Right renal cortex interstitium (tissue), 3 donors: ENCODE data around the gene PDPK1. TPM values are rescaled to one million over a fixed set of nuclear protein-coding genes. Genes with fewer than 3 reads are reported as not detected.

Source experiments
- DNase-seq, 3 donors: peaks; one replicate each; pipeline ENCODE4 v3.0.0-alpha.2; 2013; ENCODE audit warnings: low read depth in 3 of 3, low spot score in 2 of 3
- polyA plus RNA-seq, 3 donors: library from polyadenylated mRNA; unstranded; fragments of 120-200 nt; gene quantifications; one replicate each; pipeline ENCODE4 v1.2.1, GENCODE V29; 2013; ENCODE audit not compliant: insufficient read length in 3 of 3

Gene PDPK1
- 10 to 100 TPM; 49.6 to 60.8 (median 51.2) TPM for polyA plus RNA-seq

DNA sequence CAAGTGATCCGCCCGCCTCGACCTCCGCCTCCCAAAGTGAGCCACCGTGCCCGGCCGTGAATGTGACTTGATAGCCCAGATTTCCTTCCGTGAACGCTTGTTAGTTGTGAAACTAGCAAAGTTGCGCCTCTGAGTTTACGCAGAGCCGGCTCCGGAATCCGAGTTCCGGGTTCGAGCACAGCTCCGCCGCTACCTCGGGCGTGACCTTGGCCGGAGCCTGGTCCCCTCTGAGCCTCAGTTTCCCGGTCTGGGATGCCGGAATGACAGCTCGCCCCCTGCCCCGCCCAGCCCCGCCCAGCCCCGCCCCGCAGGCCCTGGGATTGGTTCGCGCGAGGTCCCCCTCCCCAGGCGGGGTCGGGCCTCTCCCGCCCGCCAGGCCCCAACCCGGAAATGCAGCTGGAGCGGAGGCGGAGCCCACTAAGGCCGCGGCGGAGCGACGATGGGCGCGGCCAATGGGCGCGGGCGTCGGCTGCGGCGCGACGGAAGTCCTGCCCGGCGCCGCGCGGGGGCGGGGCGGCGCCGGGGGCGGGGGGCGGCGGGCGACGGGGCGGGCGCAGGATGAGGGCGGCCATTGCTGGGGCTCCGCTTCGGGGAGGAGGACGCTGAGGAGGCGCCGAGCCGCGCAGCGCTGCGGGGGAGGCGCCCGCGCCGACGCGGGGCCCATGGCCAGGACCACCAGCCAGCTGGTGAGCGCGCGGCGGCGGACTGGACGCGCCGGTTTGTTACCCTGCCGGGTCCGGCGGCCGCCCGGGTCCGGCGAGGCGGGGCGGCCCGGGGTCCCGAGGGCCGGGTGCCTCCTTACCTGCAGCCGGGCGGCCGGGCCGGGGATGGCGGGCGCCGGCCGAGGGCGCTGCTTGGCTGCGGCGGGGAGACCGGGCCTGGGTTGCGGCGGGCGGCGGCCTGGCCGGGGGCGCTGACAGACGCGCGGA is at the start of gene PDPK1:
TSS of gene PDPK1 (plus strand) at position 571 of the 929 bp plus-strand sequence. CDS start at position 663, 92 bp downstream.
- DNase-seq, result peak; percentile 72 to 90 (median 86)

- DNase-seq, result no peak
Measured at GRCh38 chr16:2489581-2489980, 48.2 kb upstream of the PDPK1 start.

DNA sequence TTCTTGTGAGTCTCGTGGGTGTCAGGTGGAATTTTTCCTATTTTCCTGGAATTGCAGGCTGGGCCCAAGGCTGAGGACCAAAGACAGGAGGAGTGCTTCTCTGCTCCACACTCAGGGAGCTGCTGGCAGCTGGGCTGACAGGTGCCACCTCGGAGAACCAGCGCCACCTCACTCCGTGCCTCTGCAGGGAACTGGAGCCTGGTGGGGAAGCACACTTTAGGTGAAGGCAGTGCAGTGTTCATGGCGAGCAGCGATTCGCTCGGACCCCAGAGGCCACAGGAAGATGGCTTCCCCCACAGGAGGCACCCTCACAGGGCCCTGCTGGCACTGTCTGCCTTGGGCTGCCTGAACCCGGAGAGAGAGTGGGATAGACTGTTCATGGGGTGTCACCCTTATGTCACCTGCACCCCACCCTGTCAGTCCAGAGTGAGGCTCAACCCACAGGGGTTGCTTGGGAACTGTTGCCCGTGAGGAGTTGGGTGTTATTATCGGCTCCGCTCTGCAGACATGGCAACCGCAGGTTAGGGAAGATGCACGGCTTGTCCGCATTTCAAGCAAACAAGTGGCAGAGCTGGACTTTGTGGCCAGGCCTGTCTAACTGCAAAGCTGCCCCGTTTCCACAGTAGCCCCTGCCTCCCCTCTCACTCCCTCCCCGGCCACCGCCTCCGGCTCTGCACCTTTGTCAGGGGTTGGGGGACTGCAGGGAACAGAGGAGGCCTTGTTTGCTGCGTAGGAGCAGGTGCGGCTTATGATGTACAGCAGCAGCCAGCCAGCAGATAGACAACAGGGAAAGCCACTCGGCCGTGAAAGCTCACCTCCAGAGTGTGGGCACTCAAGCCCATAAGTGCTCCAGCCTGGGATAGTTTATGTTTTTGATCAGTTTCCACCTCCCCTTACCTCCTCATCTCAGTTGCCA is 47.4 kb upstream of the PDPK1 start:
- DNase-seq, result no peak

DNA sequence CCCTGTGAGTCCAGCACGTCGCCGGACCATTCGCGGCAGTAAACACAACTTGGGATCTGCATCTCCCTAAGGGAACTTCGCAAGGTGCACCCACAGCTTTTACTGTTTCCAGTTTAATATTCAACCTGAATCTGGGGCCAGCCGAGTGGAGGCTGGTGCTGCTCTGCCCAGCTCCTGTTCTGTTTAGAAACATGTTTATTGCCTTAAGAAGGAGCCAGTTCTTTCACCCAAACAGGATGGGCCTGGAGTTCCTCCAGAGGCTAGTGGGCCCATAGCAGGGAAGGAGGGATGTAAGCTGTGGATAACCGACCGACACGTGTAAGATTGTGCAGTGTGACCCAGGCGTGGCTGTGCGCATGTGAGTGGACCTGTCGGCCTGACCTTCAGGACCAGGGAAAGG is 45.5 kb upstream of the PDPK1 start:
- DNase-seq, result no peak

DNA sequence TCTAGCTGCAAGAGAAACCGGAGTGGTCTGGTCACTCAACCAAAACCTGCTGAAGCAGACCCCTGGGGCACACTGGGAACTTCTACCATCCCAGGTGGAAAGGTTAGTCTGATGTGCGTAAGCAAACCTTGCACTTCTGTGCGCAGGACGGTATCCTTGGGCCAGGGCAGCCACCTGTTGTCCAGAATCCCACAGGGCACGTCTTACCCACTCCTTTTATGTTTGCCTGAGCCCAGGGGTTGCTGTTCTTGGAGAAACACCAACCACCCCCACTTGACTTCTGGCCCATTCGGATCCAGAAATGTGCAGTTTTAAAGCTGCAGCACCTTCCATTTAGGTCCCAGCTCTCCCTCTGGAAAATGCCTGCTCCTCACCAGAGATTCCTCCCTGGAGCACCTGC is 44.2 kb upstream of the PDPK1 start:
- DNase-seq, result no peak

GRCh38 chr16:2494616-2495015 is 43.2 kb upstream of the PDPK1 start:
- no peak for DNase-seq

DNA sequence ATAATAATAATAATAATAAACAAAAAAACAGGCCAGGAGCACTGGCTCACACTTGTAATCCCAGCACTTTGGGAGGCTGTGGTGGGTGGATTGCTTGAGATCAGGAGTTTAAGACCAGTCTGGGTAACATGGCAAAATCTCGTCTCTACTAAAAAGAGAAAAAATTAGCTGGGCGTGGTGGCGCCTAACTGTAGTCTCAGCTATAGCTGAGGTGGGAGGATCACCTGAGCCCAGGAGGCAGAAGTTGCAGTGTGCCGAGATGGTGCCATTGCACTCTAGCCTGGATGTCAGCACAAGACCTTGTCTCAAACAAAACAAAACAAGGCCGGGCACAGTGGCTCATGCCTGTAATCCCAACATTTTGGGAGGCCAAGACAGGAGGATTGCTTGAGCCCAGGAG is 42.8 kb upstream of the PDPK1 start:
- DNase-seq, result no peak

DNA sequence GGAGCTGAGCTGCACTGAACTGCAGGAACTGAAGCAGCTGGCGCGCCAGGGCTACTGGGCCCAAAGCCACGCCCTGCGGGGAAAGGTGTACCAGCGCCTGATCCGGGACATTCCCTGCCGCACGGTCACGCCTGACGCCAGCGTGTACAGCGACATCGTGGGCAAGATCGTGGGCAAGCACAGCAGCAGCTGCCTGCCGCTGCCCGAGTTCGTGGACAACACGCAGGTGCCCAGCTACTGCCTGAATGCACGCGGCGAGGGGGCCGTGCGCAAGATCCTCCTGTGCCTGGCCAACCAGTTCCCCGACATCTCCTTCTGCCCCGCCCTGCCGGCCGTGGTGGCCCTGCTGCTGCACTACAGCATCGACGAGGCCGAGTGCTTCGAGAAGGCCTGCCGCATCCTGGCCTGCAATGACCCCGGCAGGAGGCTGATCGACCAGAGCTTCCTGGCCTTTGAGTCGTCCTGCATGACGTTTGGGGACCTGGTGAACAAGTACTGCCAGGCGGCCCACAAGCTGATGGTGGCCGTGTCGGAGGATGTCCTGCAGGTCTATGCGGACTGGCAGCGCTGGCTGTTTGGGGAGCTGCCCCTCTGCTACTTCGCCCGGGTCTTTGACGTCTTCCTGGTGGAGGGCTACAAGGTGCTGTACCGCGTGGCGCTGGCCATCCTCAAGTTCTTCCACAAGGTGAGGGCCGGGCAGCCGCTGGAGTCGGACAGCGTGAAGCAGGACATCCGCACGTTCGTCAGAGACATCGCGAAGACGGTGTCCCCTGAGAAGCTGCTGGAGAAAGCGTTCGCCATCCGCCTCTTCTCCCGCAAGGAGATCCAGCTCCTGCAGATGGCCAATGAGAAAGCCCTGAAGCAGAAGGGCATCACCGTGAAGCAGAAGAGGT is 41.4 kb upstream of the PDPK1 start:
- DNase-seq, result no peak

DNA sequence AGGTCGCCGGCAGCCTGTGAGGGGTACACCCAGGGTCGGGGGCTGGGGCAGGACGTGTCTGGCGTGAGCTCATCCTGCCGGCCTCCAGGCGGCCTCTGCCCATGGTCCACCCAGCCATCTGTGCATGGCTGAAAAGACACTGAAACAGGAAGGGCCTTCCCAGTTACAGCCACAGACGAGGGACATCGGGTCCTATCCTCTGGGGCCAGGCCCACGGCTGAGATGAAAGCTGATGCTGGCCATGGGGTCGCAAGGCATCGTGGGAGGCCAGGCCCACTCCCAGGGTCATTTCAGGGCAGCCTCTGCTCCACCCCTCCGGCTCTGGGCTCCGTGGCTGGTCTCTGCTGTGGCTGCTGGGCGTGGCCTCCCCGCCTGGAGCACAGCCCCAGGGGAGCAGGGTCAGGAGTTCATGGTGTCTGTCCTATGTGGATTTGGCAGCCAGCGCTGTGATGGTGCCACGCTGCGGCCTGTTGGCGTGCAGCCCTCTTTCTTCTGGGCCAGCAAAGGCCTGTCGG is 40.6 kb upstream of the PDPK1 start:
- no peak for DNase-seq

- no peak for DNase-seq
Measured at GRCh38 chr16:2497695-2498484, 39.9 kb upstream of the PDPK1 start.

GRCh38 chr16:2498531-2499253 is 39.1 kb upstream of the PDPK1 start:
- no peak for DNase-seq

GRCh38 chr16:2499454-2499853 is 38.4 kb upstream of the PDPK1 start:
- no peak for DNase-seq

- DNase-seq, result no peak
Measured at GRCh38 chr16:2499890-2500429, 37.9 kb upstream of the PDPK1 start.

- DNase-seq, result no peak
Measured at GRCh38 chr16:2500430-2500917, 37.3 kb upstream of the PDPK1 start.

DNA sequence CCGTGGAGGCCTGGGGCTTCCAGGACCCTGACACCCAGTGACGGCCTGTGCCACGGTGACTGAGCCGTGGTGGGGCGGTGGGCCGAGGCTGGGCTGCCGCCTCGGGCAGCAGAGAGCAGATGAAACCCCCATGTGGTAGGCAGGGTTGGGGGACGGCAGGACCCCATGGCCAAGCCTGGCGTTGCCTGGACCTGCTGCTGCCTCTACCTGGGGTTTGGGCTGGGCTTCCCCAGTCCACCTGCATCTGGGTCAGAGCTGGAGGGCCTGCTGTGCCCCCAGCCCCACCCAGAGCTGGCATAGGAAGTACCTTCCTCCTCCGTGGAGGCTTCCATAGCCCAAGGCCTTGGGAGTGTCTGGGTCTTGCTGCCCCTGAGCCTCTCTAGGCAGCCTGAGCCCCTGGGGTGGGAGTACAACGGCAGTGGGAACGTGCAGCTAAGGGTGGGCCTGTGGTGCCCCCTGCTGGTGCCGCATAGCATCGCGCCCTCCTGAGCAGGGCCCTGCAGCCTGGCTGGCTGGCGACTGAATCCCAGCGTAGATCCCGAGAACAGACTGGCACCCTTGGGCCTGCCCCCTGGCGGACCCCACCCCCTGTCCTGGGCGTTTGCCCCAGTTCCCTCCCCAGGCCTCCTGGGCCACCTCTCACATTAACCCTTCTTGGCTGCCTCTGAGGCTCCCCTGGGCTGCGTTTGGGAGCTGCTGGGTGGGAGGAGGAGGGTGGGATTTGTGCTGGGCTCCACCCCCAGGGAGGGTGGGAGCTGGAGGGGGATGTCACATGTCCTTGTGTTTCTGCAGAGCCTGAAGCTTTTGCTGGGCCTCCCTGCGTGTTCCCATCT is 36.7 kb upstream of the PDPK1 start:
- peak; percentile 77 to 88 (median 83) for DNase-seq

GRCh38 chr16:2501946-2502895 is 35.6 kb upstream of the PDPK1 start:
- no peak for DNase-seq
